Karpas-422 (cell line): Measurements from ENCODE around the gene MGRN1. TPM values are rescaled to one million over a fixed set of nuclear protein-coding genes. Genes with fewer than 3 reads are reported as not detected.

Experiments used
- DNase-seq: peaks from one replicate; pipeline ENCODE4 v3.0.0-alpha.2; 2015
- H2AFZ ChIP-seq: fragments of 200-600 bp; sonication (generic); 2 replicates; pipeline ENCODE4 v1.6.1; 2014; ENCODE audit warnings: antibody characterized with exemption, low read length, mixed read lengths
- H3K27ac ChIP-seq: fragments of 200-600 bp; sonication (generic); 2 replicates; pipeline ENCODE4 v1.5.1; 2014; ENCODE audit warnings: mild to moderate bottlenecking, low read length, moderate library complexity
- H3K27me3 ChIP-seq: fragments of 200-600 bp; sonication (generic); 2 replicates; pipeline ENCODE4 v1.6.1; 2014; ENCODE audit warnings: low read length, mixed read lengths
- H3K36me3 ChIP-seq: fragments of 200-600 bp; sonication (generic); 2 replicates; pipeline ENCODE4 v1.6.1; 2014; ENCODE audit warnings: low read length, mixed read lengths; ENCODE audit not compliant: insufficient read depth
- H3K4me1 ChIP-seq: fragments of 200-600 bp; sonication (generic); 2 replicates; pipeline ENCODE4 v1.6.1; 2014; ENCODE audit warnings: mild to moderate bottlenecking, low read length, mixed read lengths
- H3K4me2 ChIP-seq: fragments of 200-600 bp; sonication (generic); 2 replicates; pipeline ENCODE4 v1.6.1; 2014; ENCODE audit warnings: low read length, low read depth, mild to moderate bottlenecking; ENCODE audit not compliant: poor library complexity, severe bottlenecking
- H3K4me3 ChIP-seq: fragments of 200-600 bp; sonication (generic); 2 replicates; pipeline ENCODE4 v1.5.1; 2014; ENCODE audit warnings: mild to moderate bottlenecking, antibody characterized with exemption, low read length, mixed read lengths
- H3K79me2 ChIP-seq: fragments of 200-600 bp; sonication (generic); 2 replicates; pipeline ENCODE4 v1.6.1; 2014; ENCODE audit warnings: mild to moderate bottlenecking, low read length, mixed read lengths
- H3K9ac ChIP-seq: fragments of 200-600 bp; sonication (generic); 2 replicates; pipeline ENCODE4 v1.6.0; 2014; ENCODE audit warnings: low read length
- H3K9me2 ChIP-seq: fragments of 200-600 bp; sonication (generic), shearing (Covaris generic); replicated peaks from 2 replicates; pipeline ENCODE4 v1.6.0; 2014; ENCODE audit warnings: mild to moderate bottlenecking, low read length, moderate library complexity; ENCODE audit not compliant: insufficient read depth
- H3K9me3 ChIP-seq: fragments of 300-700, 200-600 bp; sonication (generic); 2 replicates; pipeline ENCODE4 v1.6.1; 2014; ENCODE audit warnings: low read length, mixed read lengths
- H4K20me1 ChIP-seq: fragments of 200-600 bp; sonication (generic); 2 replicates; pipeline ENCODE4 v1.6.1; 2014; ENCODE audit warnings: mild to moderate bottlenecking, antibody characterized with exemption, low read length, low read depth; ENCODE audit not compliant: insufficient read depth
- total RNA-seq: library from RNA; depleted of rRNA; stranded (reverse); fragments of >200 nt; shearing (Covaris generic); gene quantifications from 2 replicates; pipeline ENCODE4 v1.2.3, GENCODE V29; 2014; ENCODE audit warnings: low replicate concordance

The MGRN1 gene
- total RNA-seq, 1 experiment from 2014 or later: 23.0 TPM

DNA sequence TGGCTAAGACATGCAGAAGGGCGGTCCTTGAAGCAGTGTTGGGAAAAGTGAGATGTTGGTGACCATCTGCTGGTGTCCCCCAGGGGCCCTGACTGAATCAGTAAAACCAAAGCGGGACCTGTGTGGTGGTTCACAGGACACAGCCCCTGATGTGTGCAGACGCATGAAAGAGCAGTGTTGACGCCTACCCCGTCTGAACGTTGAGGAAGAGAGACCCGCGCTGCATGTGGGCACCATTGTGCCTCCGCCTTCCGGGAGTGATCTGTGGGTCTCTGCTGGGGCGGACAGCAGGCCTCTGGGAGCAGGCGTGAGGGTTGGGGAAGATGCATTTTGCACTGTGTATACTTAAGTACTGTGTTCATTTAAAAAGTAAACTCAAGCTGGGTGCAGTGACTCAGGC lies 31.6 kb downstream of the MGRN1 start:
- no peaks in the 10 kb centered on the region for H4K20me1 ChIP-seq
- no peaks in the 10 kb centered on the region for H3K9me3 ChIP-seq
- DNase-seq: no peak
- H2AFZ ChIP-seq: no peak overlapping the region
- H3K4me1 ChIP-seq: peaks cover 4% of the 10 kb centered on the region
- H3K4me2 ChIP-seq: no peak overlapping the region
- no peaks in the 10 kb centered on the region for H3K27me3 ChIP-seq
- 0 out of 2 replicates have a peak, but pooled peaks cover under 1% of the 10 kb centered on the region for H3K79me2 ChIP-seq
- H3K9me2 ChIP-seq: no peaks in the 10 kb centered on the region
- no peak overlapping the region for H3K9ac ChIP-seq
- no peak overlapping the region for H3K4me3 ChIP-seq
- H3K36me3 ChIP-seq: no peaks in the 10 kb centered on the region; the same call in 1 of the 2 replicates
- H3K27ac ChIP-seq: no peak overlapping the region

GRCh38 chr16:4656695-4657686 lies 32.4 kb downstream of the MGRN1 start:
- no peaks in the 10 kb centered on the region for H3K4me1 ChIP-seq
- DNase-seq: no peak
- H3K79me2 ChIP-seq: no peaks in the 10 kb centered on the region
- no peaks in the 10 kb centered on the region for H3K27me3 ChIP-seq
- H2AFZ ChIP-seq: no peak overlapping the region
- no peaks in the 10 kb centered on the region; the same call in 1 of the 2 replicates for H3K36me3 ChIP-seq
- no peak overlapping the region for H3K27ac ChIP-seq
- no peaks in the 10 kb centered on the region for H3K9me2 ChIP-seq
- no peak overlapping the region for H3K4me3 ChIP-seq
- H3K9me3 ChIP-seq: no peaks in the 10 kb centered on the region
- H3K4me2 ChIP-seq: no peak overlapping the region
- no peaks in the 10 kb centered on the region for H4K20me1 ChIP-seq
- H3K9ac ChIP-seq: no peak overlapping the region

- no peaks in the 10 kb centered on the region; the same call in 1 of the 2 replicates for H3K36me3 ChIP-seq
- H3K27me3 ChIP-seq: no peaks in the 10 kb centered on the region
- H4K20me1 ChIP-seq: no peaks in the 10 kb centered on the region
- H3K9me3 ChIP-seq: no peaks in the 10 kb centered on the region
- H3K4me2 ChIP-seq: no peak overlapping the region
- H2AFZ ChIP-seq: no peak overlapping the region
- no peak for DNase-seq
- H3K4me1 ChIP-seq: no peaks in the 10 kb centered on the region
- no peaks in the 10 kb centered on the region for H3K9me2 ChIP-seq
- no peaks in the 10 kb centered on the region for H3K79me2 ChIP-seq
- no peak overlapping the region for H3K27ac ChIP-seq
- no peak overlapping the region for H3K9ac ChIP-seq
- H3K4me3 ChIP-seq: no peak overlapping the region
Measured at GRCh38 chr16:4659363-4660353, 35.0 kb downstream of the MGRN1 start.

DNA sequence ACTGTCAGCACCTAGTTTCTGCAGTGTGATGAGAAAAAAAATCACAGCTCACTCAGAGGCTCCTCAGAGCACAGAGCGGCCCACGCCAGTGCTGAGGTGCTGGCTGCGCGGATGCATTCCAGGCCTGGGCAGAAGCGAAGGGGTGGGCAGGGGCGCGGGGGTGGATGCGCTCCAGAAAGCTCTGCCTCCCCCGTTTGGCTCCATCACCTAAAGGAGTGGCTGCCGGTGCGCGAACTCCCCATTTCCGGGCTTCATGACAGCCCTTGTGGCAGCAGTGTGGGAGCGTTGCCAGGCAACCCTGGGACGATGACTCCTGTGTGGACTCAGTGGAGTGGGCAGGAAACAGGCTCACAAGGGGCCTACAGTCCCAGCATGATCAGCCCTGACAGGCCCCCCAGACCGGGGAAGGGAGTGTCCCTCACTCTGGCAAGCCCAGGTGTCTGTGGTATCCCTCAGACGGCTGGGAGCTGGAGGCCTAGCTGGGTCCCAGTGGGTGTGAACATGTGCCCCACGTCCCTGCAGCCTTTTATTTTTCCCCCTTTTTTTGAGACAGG lies 35.9 kb downstream of the MGRN1 start:
- no peak overlapping the region for H3K4me3 ChIP-seq
- no peaks in the 10 kb centered on the region for H3K27me3 ChIP-seq
- no peaks in the 10 kb centered on the region for H3K36me3 ChIP-seq
- H3K9ac ChIP-seq: no peak overlapping the region
- no peaks in the 10 kb centered on the region for H4K20me1 ChIP-seq
- no peaks in the 10 kb centered on the region for H3K79me2 ChIP-seq
- no peak overlapping the region for H3K4me2 ChIP-seq
- no peak overlapping the region for H3K27ac ChIP-seq
- H2AFZ ChIP-seq: no peak overlapping the region
- H3K4me1 ChIP-seq: no peaks in the 10 kb centered on the region
- DNase-seq: no peak
- H3K9me2 ChIP-seq: no peaks in the 10 kb centered on the region
- no peaks in the 10 kb centered on the region for H3K9me3 ChIP-seq

- Histone ChIP-seq H3K27me3 (no peaks in the 10 kb centered on the region), H3K79me2 (no peaks in the 10 kb centered on the region), H3K36me3 (no peaks in the 10 kb centered on the region), H2AFZ (no peak overlapping the region), H3K9me3 (no peaks in the 10 kb centered on the region), H3K4me1 (no peaks in the 10 kb centered on the region), H3K4me2 (no peak overlapping the region), H3K9me2 (no peaks in the 10 kb centered on the region), H4K20me1 (no peaks in the 10 kb centered on the region), H3K27ac (no peak overlapping the region), H3K9ac (no peak overlapping the region), H3K4me3 (no peak overlapping the region)
- DNase-seq: no peak
Measured at GRCh38 chr16:4661661-4662060, 37.0 kb downstream of the MGRN1 start.

- Histone ChIP-seq H2AFZ (no peak overlapping the region), H3K9ac (no peak overlapping the region)
Measured at GRCh38 chr16:4663465-4663776, 38.8 kb downstream of the MGRN1 start.

GRCh38 chr16:4663777-4664465 lies 39.3 kb downstream of the MGRN1 start:
- no peaks in the 10 kb centered on the region for H3K9me3 ChIP-seq
- H4K20me1 ChIP-seq: no peaks in the 10 kb centered on the region
- no peak overlapping the region for H2AFZ ChIP-seq
- H3K4me3 ChIP-seq: no peak overlapping the region
- H3K4me1 ChIP-seq: no peaks in the 10 kb centered on the region
- no peak overlapping the region for H3K4me2 ChIP-seq
- no peak overlapping the region for H3K27ac ChIP-seq
- no peak overlapping the region for H3K9ac ChIP-seq
- no peak for DNase-seq
- peaks cover 14% of the 10 kb centered on the region; the same call in 1 of the 2 replicates for H3K36me3 ChIP-seq
- no peaks in the 10 kb centered on the region for H3K79me2 ChIP-seq
- no peaks in the 10 kb centered on the region for H3K27me3 ChIP-seq
- H3K9me2 ChIP-seq: no peaks in the 10 kb centered on the region

More at GRCh38 chr16:4663465-4663776, 38.8 kb downstream of the MGRN1 start:
- DNase-seq: no peak
- Histone ChIP-seq H3K4me2 (no peak overlapping the region), H3K36me3 (peaks cover 9% of the 10 kb centered on the region; the same call in 1 of the 2 replicates), H3K79me2 (no peaks in the 10 kb centered on the region), H3K9me2 (no peaks in the 10 kb centered on the region), H3K4me3 (no peak overlapping the region), H3K9me3 (no peaks in the 10 kb centered on the region), H4K20me1 (no peaks in the 10 kb centered on the region), H3K4me1 (no peaks in the 10 kb centered on the region), H3K27me3 (no peaks in the 10 kb centered on the region), H3K27ac (no peak overlapping the region)
